GM18861 (cell line): ENCODE results near the gene CLK3.
"Not testable (repeated sequence)": the region's sequence is repeated elsewhere in the genome, so short reads cannot be mapped to it uniquely, and the experiment has no call there.

Experiments used
- ATAC-seq: cut with Tn5 transposase; IDR thresholded peaks from one replicate; pipeline ENCODE4 v1.9.1; 2021; ENCODE audit not compliant: unreplicated experiment

CLK3 gene

DNA sequence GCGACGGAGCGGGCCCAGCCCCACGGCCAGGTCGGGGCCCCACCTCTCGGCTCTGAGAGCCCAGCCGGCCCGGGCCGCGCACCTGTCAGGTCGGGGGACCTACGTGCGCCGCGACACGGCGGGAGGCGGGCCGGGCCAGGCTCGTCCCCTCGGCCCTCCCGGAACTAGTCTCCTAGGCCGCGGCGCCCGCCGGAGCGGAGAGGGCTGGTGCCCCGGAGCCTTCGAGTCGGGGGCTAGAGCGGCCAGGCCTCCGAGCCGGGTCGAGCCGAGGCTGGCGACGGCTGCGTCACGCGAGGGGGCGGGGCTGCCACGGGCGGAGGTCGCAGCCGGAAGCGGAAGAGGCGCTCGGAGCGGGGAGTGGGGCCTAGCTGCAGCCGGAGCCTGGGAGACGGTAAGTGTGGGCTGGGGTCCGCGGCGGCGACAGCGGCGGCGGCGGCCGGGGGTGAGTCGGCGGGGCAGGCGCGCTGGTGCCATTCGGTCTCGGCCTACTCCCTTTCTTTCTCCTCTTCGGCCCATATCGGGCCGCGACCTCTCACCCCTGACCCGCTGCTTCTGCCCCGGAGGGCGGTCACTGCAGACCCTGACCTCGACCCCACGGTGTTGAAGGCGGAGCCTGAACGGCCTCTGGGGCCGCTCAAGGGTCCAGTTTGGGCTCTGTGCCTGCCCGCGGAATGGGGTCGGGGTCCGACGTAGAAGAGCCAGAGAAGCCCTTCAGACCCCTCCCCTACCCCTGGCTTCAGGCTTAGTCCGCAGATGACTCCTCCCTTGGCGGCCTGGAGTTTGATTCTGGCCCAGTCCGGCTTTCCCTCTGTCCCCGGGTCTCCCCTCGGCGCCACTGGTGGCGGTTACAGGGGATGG is at the start of gene CLK3:
CLK3 (plus strand) TSS at position 329 of the 858 bp plus-strand sequence. CDS start 3,361 bp downstream, outside the sequence.
- ATAC-seq, result peak; percentile 74

DNA sequence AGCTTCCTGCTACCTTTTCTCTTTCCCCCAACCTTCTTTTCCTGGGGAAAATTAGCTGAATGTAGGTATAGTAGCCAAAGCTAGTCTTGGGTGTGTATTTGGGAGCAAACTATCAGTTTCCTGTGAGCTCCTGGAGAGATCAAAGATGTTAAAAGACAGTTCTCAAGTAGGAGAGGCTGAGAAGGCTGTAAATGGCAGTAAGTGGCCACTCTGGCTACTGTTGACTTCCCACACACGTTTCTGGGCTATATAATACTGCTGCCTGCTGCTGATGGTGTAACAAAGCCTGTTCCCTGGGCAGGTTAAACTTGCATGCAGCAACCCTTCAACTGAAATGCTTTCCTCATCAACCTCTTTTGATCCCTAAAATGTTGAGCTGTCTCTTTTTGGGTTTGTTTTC is 47.0 kb upstream of the CLK3 start:
- ATAC-seq, result no peak

DNA sequence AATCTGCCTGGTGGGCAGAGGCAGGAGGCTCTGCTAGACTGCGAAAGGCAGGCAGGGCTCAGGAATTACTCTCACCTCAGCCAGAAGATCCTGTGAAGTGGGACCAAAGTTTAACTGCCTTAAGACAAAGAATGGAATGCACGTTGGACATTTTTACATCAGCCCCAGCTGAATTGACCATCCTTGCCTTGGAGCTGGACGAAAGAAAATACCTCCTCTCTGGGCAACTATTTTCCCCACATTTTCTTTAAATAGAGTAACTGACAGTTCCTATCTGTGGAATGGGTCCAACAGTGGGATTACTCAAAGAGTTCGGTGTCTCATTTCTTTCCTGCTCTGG is 45.9 kb upstream of the CLK3 start:
- no peak for ATAC-seq

DNA sequence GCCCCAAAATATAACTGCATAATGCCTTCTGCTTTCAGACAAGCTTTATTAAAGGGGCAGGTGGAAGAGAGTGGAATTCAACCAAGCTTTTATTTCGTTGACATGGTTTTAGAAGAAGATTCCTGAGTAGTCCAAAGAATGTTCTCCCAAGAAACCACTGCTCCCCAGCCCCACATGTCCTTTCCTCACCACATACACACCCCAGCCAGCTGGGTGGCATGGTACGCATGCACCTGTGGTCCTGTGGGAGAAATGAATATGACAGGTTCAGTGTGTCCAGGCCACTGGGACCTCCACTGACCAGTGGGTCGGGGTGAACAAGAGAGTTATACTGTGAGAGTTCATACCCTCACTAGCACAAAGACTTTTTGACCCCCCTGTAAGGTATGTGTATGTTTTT is 44.4 kb upstream of the CLK3 start:
- ATAC-seq, result no peak

DNA sequence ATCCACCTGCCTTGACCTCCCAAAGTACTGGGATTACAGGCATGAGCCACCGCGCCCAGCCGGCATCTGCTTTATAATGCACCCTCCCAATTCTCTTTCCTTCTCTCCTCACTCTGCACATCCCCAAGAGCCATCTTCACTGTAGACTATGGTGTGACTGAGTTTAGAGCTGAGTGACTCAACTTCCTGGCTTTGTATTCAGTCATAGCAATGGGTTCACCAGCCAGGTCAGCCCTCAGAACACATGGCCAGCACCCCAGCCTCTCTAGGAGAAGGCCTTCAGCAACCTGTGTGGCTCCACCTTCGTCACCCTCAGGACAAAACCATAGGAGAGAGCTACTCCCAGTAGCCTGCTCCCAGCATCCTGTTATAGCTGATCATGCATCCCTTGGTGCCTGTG is 41.6 kb upstream of the CLK3 start:
- no peak for ATAC-seq

DNA sequence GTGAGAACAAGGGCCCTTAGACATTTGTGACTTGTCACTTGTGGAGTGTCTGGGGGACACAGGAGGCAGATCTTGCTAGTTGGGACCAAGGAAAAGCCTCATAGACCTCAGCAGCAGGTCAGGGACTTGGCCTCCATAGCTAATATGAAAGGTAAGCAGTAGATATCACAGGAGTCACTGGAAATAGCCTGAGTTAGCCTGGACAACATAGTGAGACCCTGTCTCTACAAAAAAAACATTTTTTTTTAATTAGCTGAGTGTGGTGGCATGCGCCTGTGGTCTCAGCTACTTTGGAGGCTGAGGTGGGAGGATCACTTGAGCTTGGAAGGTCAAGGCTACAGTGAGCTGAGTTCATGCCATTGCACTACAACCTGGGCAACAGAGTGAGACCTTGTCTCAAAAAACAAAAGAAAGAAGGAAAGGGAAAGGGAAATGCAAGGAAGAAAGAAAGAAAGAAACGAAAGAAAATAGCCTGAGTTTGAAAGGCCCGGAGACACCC is 37.1 kb upstream of the CLK3 start:
- no peak for ATAC-seq

DNA sequence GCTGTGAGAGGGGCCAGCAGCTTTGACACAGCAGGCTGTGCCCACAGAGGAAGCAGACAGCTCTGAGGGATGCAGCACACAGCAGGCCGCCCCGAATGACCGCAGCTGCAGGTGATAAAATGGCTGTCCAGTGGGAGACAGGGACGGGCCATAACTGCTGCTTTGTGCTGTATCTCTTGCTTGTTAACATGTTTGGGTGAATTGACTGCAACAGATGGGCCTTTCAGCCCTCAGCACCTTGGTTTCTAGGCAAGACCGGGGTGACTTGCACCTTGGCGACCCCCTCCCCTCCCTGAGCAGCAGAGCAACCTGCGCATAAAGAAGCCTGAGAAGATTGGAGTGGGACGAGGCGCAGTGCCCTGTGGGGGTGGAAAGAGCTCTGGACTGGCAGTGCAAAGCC is 36.6 kb upstream of the CLK3 start:
- no peak for ATAC-seq

DNA sequence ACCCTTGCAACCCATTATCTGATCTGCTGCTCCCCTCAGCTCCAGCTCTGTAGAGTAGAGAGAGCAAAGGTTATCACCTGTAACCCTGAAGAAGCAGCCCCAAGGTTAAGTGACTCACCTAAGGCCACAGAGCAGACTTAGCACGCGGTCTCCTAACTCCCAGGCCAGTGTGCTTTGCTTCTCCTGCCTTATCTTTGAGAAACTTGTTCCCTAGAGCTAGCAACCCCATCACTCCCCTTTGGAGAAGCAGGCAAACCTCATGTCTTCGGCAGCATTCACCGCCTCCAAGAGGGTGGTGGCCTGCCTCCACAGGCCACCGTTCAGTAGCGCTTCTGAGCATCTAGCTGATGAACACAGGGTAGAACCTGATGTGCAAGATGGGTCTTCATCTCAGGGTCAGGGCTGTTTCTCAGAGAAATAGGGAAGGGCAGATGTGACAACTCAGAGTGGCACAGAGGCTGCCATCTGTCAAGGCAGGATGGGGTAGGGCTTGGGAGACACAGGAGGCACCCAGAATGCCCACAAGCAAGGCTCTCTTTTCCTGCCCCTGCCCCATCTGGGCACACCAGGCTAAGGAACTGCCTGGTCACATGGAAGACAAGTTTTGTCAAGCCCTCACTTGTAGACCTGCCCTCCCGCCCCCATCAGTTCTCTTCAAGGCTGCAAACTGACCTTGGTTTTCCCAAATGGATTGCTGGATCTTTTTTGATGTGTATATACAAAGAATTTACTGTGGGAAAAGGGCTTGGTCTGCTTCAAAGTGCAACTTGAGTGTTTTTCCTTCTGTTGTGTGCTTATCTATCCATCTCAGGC is 34.9 kb upstream of the CLK3 start:
- no peak for ATAC-seq

DNA sequence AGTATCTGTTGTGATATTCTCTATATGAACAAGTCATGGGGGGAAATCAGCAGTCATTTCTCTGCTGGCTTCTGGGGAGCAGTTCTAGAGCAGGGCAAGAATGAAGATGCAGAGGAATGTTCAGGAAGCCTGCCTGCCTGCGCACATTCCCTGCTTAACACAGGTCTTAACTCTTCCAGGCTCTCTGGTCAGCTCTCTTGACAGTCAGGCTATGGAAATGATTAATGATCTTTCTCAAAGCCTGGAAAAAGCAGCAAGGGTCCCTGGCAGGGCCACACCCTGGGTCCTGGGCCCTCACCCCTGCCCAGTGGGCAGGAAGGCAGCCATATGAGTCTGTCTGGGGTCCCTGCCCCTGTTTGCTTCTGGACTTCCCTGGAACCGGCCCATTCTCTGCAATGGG is 31.4 kb upstream of the CLK3 start:
- no peak for ATAC-seq

DNA sequence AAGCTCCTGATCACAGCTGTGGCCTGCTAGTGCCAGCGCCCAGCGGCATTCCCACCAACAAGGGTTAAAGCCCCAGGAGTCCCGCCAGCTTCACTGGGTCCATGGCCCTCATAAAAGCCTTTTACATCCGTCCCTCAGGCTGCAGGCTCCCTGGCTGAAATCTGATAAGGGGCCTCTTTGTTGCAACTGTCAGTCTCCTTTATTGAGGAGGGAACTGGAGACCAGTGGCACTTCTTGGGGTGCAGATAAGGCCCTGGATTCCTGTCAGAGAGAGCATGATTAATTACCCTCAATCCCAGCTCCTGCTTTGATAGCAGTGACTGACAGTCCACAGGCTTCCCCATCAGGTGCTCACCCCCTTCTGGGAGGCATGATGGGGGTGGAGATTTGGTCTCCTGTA is 30.9 kb upstream of the CLK3 start:
- no peak for ATAC-seq

DNA sequence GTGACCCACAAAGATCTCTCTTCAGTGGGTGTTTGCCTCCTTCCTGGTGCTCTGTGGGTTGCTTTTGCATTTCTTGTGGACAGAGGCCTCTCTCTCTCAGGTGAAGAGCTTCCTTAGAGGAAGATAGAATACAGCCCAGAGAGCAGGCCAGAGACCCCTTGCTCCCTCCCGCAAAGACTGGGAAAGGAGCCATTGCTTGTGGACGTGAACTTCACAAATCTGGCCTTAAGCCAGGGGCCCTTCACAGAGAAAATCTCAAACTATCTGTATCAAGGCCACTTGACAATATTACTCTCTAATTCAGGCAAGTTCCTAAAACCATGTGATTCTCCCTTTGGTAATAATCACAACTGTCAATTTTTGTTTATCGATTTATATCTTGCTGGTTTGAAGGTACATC is 30.4 kb upstream of the CLK3 start:
- no peak for ATAC-seq

DNA sequence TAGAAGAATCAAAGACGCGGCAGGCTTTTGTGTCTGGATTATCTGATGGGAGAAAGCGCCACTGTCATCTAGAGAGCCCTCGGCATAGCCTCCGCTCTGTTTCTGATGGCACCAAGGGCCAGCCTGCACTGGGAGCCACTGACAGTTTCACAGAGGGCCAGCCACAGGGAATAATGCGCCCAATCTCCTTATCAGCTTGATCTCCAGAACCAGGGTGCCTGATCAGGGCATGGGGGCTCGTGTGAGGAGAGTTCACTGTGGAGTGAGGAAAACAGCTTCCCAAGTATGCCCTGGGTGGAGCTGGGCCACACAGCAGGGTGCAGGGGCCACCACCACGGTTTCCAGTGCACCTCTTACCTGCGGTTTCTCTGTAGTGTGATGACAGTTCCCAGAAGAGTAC is 29.8 kb upstream of the CLK3 start:
- ATAC-seq, result no peak

DNA sequence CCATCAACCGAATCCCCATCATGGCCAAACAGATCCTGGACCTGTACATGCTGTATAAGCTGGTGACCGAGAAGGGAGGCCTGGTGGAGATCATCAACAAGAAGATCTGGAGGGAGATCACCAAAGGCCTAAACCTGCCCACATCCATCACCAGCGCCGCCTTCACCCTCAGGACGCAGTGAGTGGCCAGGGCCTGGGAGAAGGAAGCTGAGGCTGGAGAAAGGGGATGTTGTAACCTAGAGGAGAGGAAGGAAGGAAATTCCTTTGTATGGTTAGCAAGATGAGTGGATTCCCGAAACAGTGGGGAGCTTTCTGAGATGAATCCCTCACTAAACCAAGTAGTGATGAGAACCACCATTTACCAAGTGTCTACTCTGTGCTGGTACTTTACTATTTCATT is 25.8 kb upstream of the CLK3 start:
- ATAC-seq, result no peak

DNA sequence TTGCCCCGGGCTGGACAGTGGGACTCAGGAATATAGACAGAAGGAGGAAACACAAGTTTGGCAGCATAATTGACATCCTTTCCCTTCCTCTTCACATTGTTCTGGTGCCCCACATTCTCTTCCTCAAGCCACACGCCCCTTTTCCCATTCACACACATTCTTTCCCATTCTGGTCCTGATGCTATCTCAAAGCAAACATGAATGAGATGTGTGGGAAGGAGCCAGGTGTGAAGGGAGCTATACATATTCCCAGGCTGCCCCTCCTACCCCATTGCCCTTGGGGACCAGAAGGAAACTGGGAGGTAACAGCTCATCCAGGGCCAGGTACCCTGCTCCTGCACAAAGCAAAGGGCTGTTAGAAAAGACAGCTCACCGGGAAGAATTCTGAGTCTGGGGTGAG is 23.4 kb upstream of the CLK3 start:
- ATAC-seq, result no peak

DNA sequence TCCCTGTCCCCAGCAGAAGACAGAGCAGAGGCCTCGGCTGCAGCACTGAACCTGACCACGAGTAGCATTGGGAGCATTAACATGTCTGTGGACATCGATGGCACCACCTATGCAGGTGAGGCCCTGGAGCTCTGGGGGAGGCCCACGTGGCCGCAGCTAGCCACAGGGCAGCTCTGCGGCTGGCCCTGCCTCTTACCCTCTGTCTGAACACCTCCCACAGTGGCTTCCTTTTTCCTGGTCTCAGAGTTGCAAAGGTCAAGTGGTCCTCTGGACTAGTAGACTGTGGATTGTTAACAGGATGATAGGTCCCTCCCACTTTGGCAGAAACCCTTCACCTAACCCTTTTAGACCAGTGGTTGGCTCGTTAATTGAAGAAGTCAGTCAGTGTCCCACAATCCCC is 22.5 kb upstream of the CLK3 start:
- ATAC-seq, result no peak

DNA sequence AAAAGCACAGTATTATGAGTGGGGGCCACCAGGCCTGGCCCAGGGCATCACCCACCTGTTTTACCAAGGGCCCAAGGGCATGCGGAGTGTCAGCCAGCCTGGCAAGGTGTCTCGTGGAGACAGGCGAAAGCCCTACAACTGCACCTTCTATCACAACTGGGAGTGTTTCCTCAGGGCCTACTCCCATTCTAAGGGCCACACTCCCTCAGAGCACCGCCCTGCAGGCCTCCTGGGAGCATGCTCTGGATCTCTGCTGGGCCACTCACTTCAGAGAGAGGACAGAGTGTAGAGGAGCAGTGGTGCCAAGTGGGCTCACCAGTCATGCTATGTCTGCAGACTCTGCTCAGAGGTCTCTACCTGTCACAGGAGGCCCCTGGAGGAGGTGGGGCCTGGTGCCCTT is 21.2 kb upstream of the CLK3 start:
- no peak for ATAC-seq

DNA sequence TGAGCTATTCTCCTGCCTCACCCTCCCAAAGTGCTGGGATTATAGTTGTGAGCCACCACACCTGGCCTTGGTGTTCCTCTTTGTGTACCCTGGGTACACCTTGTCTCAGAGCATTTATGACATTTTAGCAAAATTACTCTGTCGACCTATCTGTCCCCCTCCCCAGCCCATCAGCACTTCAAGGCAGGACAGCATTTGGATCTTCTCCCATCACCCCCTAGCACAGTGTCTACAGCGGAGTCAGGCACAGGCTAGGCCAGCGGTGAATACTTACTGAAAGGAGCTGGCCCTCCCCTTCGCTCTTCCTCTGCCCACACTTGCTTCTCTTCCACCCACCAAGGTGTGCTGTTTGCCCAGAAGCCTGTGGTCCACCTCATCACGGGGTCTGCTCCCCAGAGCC is 20.4 kb upstream of the CLK3 start:
- no peak for ATAC-seq

DNA sequence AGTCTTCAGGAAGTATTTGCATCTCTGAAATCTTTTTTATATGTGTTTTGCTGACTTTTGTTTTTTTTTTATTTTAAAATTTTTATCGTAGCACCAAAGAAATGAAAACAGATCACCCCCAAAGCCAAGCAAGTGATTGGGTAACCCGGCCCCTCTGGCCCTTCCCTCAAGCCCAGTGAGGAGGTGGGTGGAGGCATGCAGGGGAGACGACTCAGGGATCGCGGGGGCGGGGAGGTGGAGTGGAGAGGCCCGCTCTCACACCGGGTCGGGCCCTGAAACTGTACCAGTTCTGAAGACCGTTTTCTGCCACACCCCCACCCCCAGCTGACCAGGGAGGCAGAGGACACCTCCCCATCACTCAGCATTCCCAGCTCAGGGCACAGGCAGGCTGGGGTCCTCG is 18.9 kb upstream of the CLK3 start:
- not testable (repeated sequence) for ATAC-seq

DNA sequence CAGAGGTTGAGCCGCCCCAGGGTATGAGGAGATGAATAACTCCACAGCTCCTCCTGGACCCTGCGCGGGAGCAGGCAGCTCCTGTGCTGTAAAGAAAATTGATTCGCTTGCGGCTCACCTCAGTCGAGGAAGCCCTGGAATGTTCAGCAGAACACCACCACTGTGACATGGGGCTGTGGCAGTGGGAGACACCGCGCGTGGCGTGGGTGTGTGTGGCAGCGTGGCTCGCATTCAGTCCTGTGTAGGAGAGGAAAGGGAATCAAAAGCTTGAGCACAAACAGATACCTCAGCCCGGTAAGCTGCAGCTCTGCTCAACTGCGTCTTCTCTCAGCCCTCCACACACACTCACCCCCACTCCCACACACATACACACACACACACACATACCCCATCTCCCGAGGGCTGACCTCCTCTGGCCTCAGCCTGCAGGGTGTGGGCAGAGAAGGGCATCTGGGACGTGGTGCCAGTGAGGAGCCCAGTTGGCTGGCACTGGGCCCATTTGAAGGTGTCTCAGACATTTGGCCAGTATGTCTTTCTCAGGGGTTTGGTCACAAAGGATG is 18.4 kb upstream of the CLK3 start:
- not testable (repeated sequence) for ATAC-seq

DNA sequence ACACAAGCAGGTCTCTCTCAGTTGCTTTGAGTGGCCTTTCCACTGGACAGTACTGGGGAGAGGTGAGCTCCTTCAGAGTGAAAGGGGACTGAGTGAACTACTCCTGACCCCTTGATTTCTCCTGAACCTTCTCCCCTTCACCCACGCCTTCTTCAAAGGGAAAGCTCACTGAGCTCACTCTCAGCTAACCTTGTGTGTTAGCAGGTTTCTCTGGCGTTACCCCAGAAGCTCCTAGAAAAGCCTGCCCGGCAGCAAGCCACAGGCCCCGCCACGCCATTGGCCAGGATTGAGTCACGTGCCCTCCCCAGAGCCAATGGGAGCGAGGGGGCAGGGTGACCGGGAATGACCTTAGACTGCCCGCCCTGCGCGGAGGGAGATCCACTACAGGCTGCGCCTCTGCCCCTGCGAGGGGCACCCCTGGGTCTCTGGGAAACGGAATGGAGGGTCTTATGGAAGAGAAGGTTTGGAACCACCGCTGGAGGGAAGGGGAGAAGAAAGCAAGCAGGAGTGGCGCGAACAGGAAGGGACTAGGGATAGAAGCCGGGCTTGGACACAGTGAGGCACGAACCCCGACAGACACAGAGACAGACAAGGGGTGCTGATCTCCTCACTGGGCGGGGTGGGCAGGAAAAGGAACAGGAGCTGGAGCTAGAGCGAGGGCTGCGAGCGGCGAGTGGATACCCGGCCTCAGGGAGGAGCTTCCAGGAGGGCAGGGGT is 17.4 kb upstream of the CLK3 start:
- ATAC-seq, result peak; percentile 64

DNA sequence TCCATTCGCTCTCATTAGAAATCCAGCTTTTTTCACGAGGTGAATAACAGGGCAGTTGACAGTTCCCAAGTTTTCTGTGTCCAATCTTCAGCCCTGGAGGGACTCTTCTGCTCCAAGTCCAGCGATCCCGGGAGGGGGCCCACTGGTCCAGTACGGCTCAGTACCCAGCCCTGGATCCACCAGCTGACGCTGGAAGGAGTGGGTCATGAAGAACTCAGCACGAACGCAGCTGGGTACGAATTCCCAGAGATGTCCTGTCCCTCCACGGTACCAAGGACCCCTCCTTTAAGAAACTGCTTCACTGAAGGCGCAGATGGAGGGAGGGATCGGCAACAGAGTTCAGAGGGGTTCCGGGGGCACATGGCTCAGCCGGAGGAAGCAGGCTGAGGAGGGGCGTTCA is 16.5 kb upstream of the CLK3 start:
- no peak for ATAC-seq
